Neural crest cell (in vitro differentiated cells): ENCODE data around the gene MBD5. TPM values are rescaled to one million over a fixed set of nuclear protein-coding genes. Genes with fewer than 3 reads are reported as not detected.

Experiments used
- DNase-seq: peaks from one replicate; pipeline ENCODE4 v3.0.0; 2021; ENCODE audit warnings: low read depth, mixed read lengths, low spot score
- H3K27ac Mint-ChIP-seq: one replicate; pipeline ENCODE4 v1.8.0; 2021; ENCODE audit warnings: mild to moderate bottlenecking, mixed read lengths; ENCODE audit not compliant: unreplicated experiment
- H3K27me3 Mint-ChIP-seq: 2 replicates; pipeline ENCODE4 v1.8.0; 2021; ENCODE audit warnings: low read depth, mild to moderate bottlenecking, mixed read lengths
- H3K36me3 Mint-ChIP-seq: 2 replicates; pipeline ENCODE4 v1.8.0; 2021; ENCODE audit warnings: low read depth, mild to moderate bottlenecking, mixed read lengths
- H3K4me1 Mint-ChIP-seq: 2 replicates; pipeline ENCODE4 v1.8.0; 2021; ENCODE audit warnings: mixed read lengths
- H3K4me3 Mint-ChIP-seq: one replicate; pipeline ENCODE4 v1.8.0; 2021; ENCODE audit warnings: mild to moderate bottlenecking, mixed read lengths
- H3K9me3 Mint-ChIP-seq: 2 replicates; pipeline ENCODE4 v1.8.0; 2021; ENCODE audit warnings: mixed read lengths
- CTCF ChIP-seq: fragments of 200-600 bp; sonication (generic); conservative IDR thresholded peaks from 2 replicates; pipeline ENCODE4 v1.5.0; 2021; ENCODE audit warnings: antibody characterized with exemption, mild to moderate bottlenecking
- total RNA-seq: library from RNA; stranded (reverse); gene quantifications from 2 replicates; pipeline ENCODE4 v1.2.1, GENCODE V29; 2021

Gene MBD5
- total RNA-seq, 1 donor from 2014 or later, result 51.1 TPM

- Mint-ChIP-seq H3K4me3 (no peak overlapping the region), H3K36me3 (peaks cover 8% of the 10 kb centered on the region), H3K9me3 (peaks cover 11% of the 10 kb centered on the region), H3K4me1 (no peaks in the 10 kb centered on the region), H3K27me3 (no peaks in the 10 kb centered on the region), H3K27ac (no peak overlapping the region)
- no peak for TF ChIP-seq CTCF
- DNase-seq, result no peak
Measured at GRCh38 chr2:148096012-148096411, 75.1 kb downstream of the MBD5 start.

- peaks cover 4% of the 10 kb centered on the region for H3K36me3 Mint-ChIP-seq
- H3K4me3 Mint-ChIP-seq, result no peak overlapping the region
- peak overlapping the region; percentile 10 for H3K27ac Mint-ChIP-seq
- DNase-seq, result no peak
- H3K27me3 Mint-ChIP-seq, result no peaks in the 10 kb centered on the region
- H3K4me1 Mint-ChIP-seq, result no peaks in the 10 kb centered on the region
- no peak for TF ChIP-seq CTCF
- H3K9me3 Mint-ChIP-seq, result peaks cover 2% of the 10 kb centered on the region
Measured at GRCh38 chr2:148102641-148103040, 81.8 kb downstream of the MBD5 start.

GRCh38 chr2:148103946-148104345 is 83.1 kb downstream of the MBD5 start:
- no peak for DNase-seq
- no peak for TF ChIP-seq CTCF
- H3K4me3 Mint-ChIP-seq, result no peak overlapping the region
- peaks cover 2% of the 10 kb centered on the region for H3K9me3 Mint-ChIP-seq
- peaks cover 4% of the 10 kb centered on the region for H3K36me3 Mint-ChIP-seq
- no peak overlapping the region for H3K27ac Mint-ChIP-seq
- H3K27me3 Mint-ChIP-seq, result no peaks in the 10 kb centered on the region
- H3K4me1 Mint-ChIP-seq, result no peaks in the 10 kb centered on the region

- Mint-ChIP-seq H3K4me1 (no peaks in the 10 kb centered on the region), H3K27me3 (no peaks in the 10 kb centered on the region), H3K36me3 (peaks cover 4% of the 10 kb centered on the region), H3K9me3 (peaks cover 2% of the 10 kb centered on the region), H3K27ac (no peak overlapping the region), H3K4me3 (no peak overlapping the region)
- TF ChIP-seq CTCF, result no peak
- no peak for DNase-seq
Measured at GRCh38 chr2:148106331-148106730, 85.4 kb downstream of the MBD5 start.

GRCh38 chr2:148108385-148108784 is 87.5 kb downstream of the MBD5 start:
- Mint-ChIP-seq H3K9me3 (peaks cover 2% of the 10 kb centered on the region), H3K27me3 (no peaks in the 10 kb centered on the region), H3K27ac (no peak overlapping the region), H3K4me3 (no peak overlapping the region), H3K4me1 (no peaks in the 10 kb centered on the region), H3K36me3 (peaks cover 4% of the 10 kb centered on the region)
- no peak for TF ChIP-seq CTCF
- DNase-seq, result no peak

GRCh38 chr2:148110184-148110583 is 89.3 kb downstream of the MBD5 start:
- H3K4me1 Mint-ChIP-seq, result no peaks in the 10 kb centered on the region

More at GRCh38 chr2:148110184-148110583, 89.3 kb downstream of the MBD5 start:
- no peak for DNase-seq
- peaks cover 4% of the 10 kb centered on the region for H3K36me3 Mint-ChIP-seq
- TF ChIP-seq CTCF, result no peak
- no peaks in the 10 kb centered on the region for H3K27me3 Mint-ChIP-seq
- H3K27ac Mint-ChIP-seq, result no peak overlapping the region
- H3K4me3 Mint-ChIP-seq, result no peak overlapping the region
- H3K9me3 Mint-ChIP-seq, result peaks cover 2% of the 10 kb centered on the region
